HepG2 (cell line): ENCODE results near the gene DDIT4. TPM values are rescaled to one million over a fixed set of nuclear protein-coding genes. Genes with fewer than 3 reads are reported as not detected.

Source experiments
- ATAC-seq: fragments of 200-7000 bp; cut with Tn5 transposase; 3 replicates; pipeline ENCODE4 v1.9.1; 2020; ENCODE audit warnings: mild to moderate bottlenecking, moderate library complexity
- BruUV-seq: library from RNA; stranded (reverse); fragments of 400-500 nt; replicated peaks from 2 replicates; lab custom pipeline; 2021; lab: Mats Ljungman, UMichigan
- CTCF ChIA-PET: fragments of 300-600 bp; formaldehyde crosslinking; extraction: SDS; loops from one replicate; lab custom pipeline; 2021; ENCODE audit warnings: low total read pairs, inconsistent platforms, low intra/inter-chr PET ratio; lab: Yijun Ruan, JAX
- POLR2A ChIA-PET: fragments of 350-600 bp; sonication (Branson Sonifier 250); formaldehyde crosslinking; loops from one replicate; lab custom pipeline; 2020; ENCODE audit warnings: antibody characterized with exemption, inconsistent platforms; lab: Yijun Ruan, JAX
- DNase-seq: peaks from one replicate; pipeline ENCODE4 v3.0.0-alpha.2; 2015; ENCODE audit warnings: low spot score
- FAIRE-seq: peaks from 3 replicates; lab custom pipeline; 2011; peaks lifted over from hg19 to GRCh38; lab: Jason Lieb, UNC
- H2AFZ ChIP-seq: one replicate; pipeline ENCODE4 v1.6.1; 2011; ENCODE audit warnings: low read length, inconsistent platforms
- H3K27ac ChIP-seq: fragments of 300-600 bp; 3 replicates; pipeline ENCODE4 v1.8.0; 2011; ENCODE audit warnings: mixed run types, mild to moderate bottlenecking, mixed read lengths, low read length, inconsistent platforms; ENCODE audit not compliant: insufficient read depth; ENCODE audit errors: extremely low read length
- H3K27me3 ChIP-seq, 2 experiments: fragments of 200-600 bp in 1 of 2; 2 replicates in 1 of 2; 3 replicates in 1 of 2; pipeline versions ENCODE4 v1.6.0 to v1.8.0; 2011; ENCODE audit warnings: low read length in 2 of 2, mild to moderate bottlenecking in 2 of 2, moderate library complexity in 2 of 2, inconsistent platforms in 1 of 2; ENCODE audit not compliant: insufficient read depth in 2 of 2, control insufficient read depth in 1 of 2
- H3K36me3 ChIP-seq, 2 experiments: fragments of 200-600 bp in 1 of 2; replicated peaks in 1 of 2; 2 replicates in 1 of 2; 3 replicates in 1 of 2; pipeline versions ENCODE4 v1.5.1 to v1.8.0; 2011; ENCODE audit warnings: low read length in 2 of 2, inconsistent platforms in 1 of 2; ENCODE audit not compliant: insufficient read depth in 2 of 2, control insufficient read depth in 1 of 2
- H3K4me1 ChIP-seq: 2 replicates; pipeline ENCODE4 v1.5.1; 2012; ENCODE audit warnings: low read length, inconsistent platforms; ENCODE audit not compliant: insufficient read depth
- H3K4me2 ChIP-seq: 2 replicates; pipeline ENCODE4 v1.6.0; 2011; ENCODE audit warnings: low read depth, low read length, inconsistent platforms
- H3K4me3 ChIP-seq, 3 experiments: fragments of 200-600 bp in 1 of 3; sonication (generic), shearing (Covaris generic) in 1 of 3; replicated peaks in 1 of 3; 2 replicates each; pipeline ENCODE4 v1.5.1; 2011 to 2016; ENCODE audit warnings: low read length in 3 of 3, inconsistent platforms in 2 of 3, low read depth in 2 of 3, mild to moderate bottlenecking in 2 of 3, control low read depth in 1 of 3, mixed read lengths in 1 of 3; ENCODE audit not compliant: insufficient read depth in 1 of 3
- H3K79me2 ChIP-seq: one replicate; pipeline ENCODE4 v1.6.1; 2011; ENCODE audit warnings: low read length, inconsistent platforms; ENCODE audit not compliant: insufficient read depth
- H3K9ac ChIP-seq: 2 replicates; pipeline ENCODE4 v1.6.0; 2011; ENCODE audit warnings: mild to moderate bottlenecking, low read depth, low read length, inconsistent platforms; ENCODE audit not compliant: insufficient read depth
- H3K9me3 ChIP-seq: 2 replicates; pipeline ENCODE4 v1.5.1; 2012; ENCODE audit warnings: mild to moderate bottlenecking, low read length
- H4K20me1 ChIP-seq: 2 replicates; pipeline ENCODE4 v1.6.0; 2011; ENCODE audit warnings: inconsistent platforms, mild to moderate bottlenecking, low read length, moderate library complexity; ENCODE audit not compliant: insufficient read depth
- ASH2L ChIP-seq: fragments of 300-600, 200-600 bp; sonication (generic); IDR thresholded peaks from 2 replicates; pipeline ENCODE4 v1.7.0; 2017; ENCODE audit warnings: low read depth, mild to moderate bottlenecking, moderate library complexity, mixed read lengths, low read length; ENCODE audit not compliant: insufficient read length
- CREB1 ChIP-seq, 2 experiments: fragments of 450-650 bp in 1 of 2; IDR thresholded peaks; 2 replicates each; pipeline ENCODE4 v1.6.1; 2016 to 2017; ENCODE audit warnings: control low read depth in 1 of 2, mild to moderate bottlenecking in 1 of 2, missing compliant biosample characterization in 1 of 2, missing genetic modification characterization in 1 of 2
- FOXJ3 ChIP-seq: sonication (generic); formaldehyde crosslinking; IDR thresholded peaks from 2 replicates; pipeline ENCODE4 v1.4.0; 2020; ENCODE audit warnings: missing genetic modification reagents, mild to moderate bottlenecking, borderline replicate concordance
- ISX ChIP-seq: sonication (generic); formaldehyde crosslinking; conservative IDR thresholded peaks from 2 replicates; pipeline ENCODE4 v1.5.0; 2020; ENCODE audit warnings: missing genetic modification reagents
- SMC3 ChIP-seq: IDR thresholded peaks from 2 replicates; pipeline ENCODE4 v1.6.1; 2011; ENCODE audit warnings: low read length, improper control_type of control experiment
- SP4 ChIP-seq: sonication (generic); formaldehyde crosslinking; IDR thresholded peaks from 2 replicates; pipeline ENCODE4 v1.8.1; 2023; ENCODE audit warnings: mild to moderate bottlenecking, missing genetic modification reagents
- XRCC5 ChIP-seq: fragments of 200-400 bp; formaldehyde crosslinking; optimal IDR thresholded peaks from 2 replicates; pipeline ENCODE3; 2017; ENCODE audit warnings: mild to moderate bottlenecking, low read length
- ZHX2 ChIP-seq, 2 experiments: sonication (generic) in 1 of 2; formaldehyde crosslinking in 1 of 2; IDR thresholded peaks; 2 replicates each; pipeline versions ENCODE4 v1.6.1 to v1.9.0; 2014 to 2022; ENCODE audit warnings: antibody characterized with exemption in 1 of 2, borderline replicate concordance in 1 of 2, inconsistent platforms in 1 of 2, low read depth in 1 of 2, missing genetic modification reagents in 1 of 2
- ZIK1 ChIP-seq: sonication (generic); formaldehyde crosslinking; IDR thresholded peaks from 2 replicates; pipeline ENCODE4 v1.5.0; 2020; ENCODE audit warnings: mild to moderate bottlenecking, low read depth, missing genetic modification reagents, borderline replicate concordance
- ZNF232 ChIP-seq: sonication (generic); formaldehyde crosslinking; IDR thresholded peaks from 2 replicates; pipeline ENCODE4 v1.4.0; 2020; ENCODE audit warnings: missing genetic modification reagents, borderline replicate concordance
- ZNF382 ChIP-seq: sonication (generic); formaldehyde crosslinking; IDR thresholded peaks from 2 replicates; pipeline ENCODE4 v1.5.0; 2020; ENCODE audit warnings: missing genetic modification reagents, mild to moderate bottlenecking, borderline replicate concordance
- WGBS: methylation state at CpG from one replicate; pipeline ENCODE4 v1.1.6; 2017; ENCODE audit warnings: low lambda C conversion rate; 5-methylcytosine and 5-hydroxymethylcytosine counted together
- in situ Hi-C: cut with HindIII; loops from 2 replicates; pipeline ENCODE4 v1.10.0; 2017; ENCODE audit warnings: low pct_unique_long_range_greater_than_20kb; ENCODE audit not compliant: extremely low pct_ligation_motif_present
- intact Hi-C: fragments of 100-400 bp; cut with micrococcal nuclease; formaldehyde crosslinking; loops from one replicate; pipeline ENCODE4 v1.10.0; 2022; ENCODE audit not compliant: unreplicated experiment
- polyA plus RNA-seq, 8 experiments: library from polyadenylated mRNA; depleted of rRNA in 3 of 8; stranded (reverse) in 7 of 8; unstranded in 1 of 8; fragments of >200 nt; fragmentation: Illumina TruSeq in 4 of 8; extraction: Trizol in 4 of 8; gene quantifications; 2 replicates each; pipeline versions ENCODE4 v1.2.1 to v1.2.3, GENCODE V29; 2011 to 2016; ENCODE audit warnings: low read depth in 4 of 8, missing spikeins in 1 of 8, mixed read lengths in 1 of 8; ENCODE audit not compliant: insufficient read depth in 1 of 8
- total RNA-seq, 5 experiments: library from RNA; depleted of rRNA; stranded (reverse); fragments of >200 nt; fragmentation: Illumina TruSeq; extraction: Trizol; gene quantifications; 2 replicates each; pipeline ENCODE4 v1.2.3, GENCODE V29; 2016; ENCODE audit warnings: low read depth in 1 of 5

Gene DDIT4
- total and polyA plus RNA-seq, 2 of the 13 experiments (the other 11 are each of a cell fraction or from before 2014, with no cell fraction given): 35.6 to 40.7 TPM

GRCh38 chr10:72315054-72315453 lies 41.3 kb downstream of the DDIT4 start:
- ATAC-seq (no peak), FAIRE-seq (no peak), DNase-seq (no peak)
- Histone ChIP-seq H3K9ac (no peak overlapping the region), H3K4me2 (peak overlapping the region; percentile 33), H3K4me3 (no peak overlapping the region), H3K79me2 (no peaks in the 10 kb centered on the region), H3K9me3 (no peaks in the 10 kb centered on the region), H2AFZ (no peak overlapping the region), H3K36me3 (no peaks in the 10 kb centered on the region), H3K27ac (no peak overlapping the region), H3K27me3 (no peaks in the 10 kb centered on the region), H4K20me1 (no peaks in the 10 kb centered on the region), H3K4me1 (peaks cover 74% of the 10 kb centered on the region)
- ChIA-PET POLR2A (interaction anchor here (3.2 to 8.1 kb wide), 2 partner anchors 9 to 40 kb away, joined by 45 to 168 read pairs; partner anchors contain the start of gene DDIT4), CTCF (no interaction called here)
- BruUV-seq: no TSS peak
- TF ChIP-seq ZNF232: no peak
- no peak for TF ChIP-seq ZIK1 (CRISPR knock-in tag)
- TF ChIP-seq ZHX2 (IDR thresholded peaks at IDR 0.05; ENCODE audit: low read depth): no peak
- TF ChIP-seq ZHX2 (CRISPR knock-in tag; IDR thresholded peaks at IDR 0.05; ENCODE audit: borderline replicate concordance): no peak
- no peak for TF ChIP-seq CREB1 (IDR thresholded peaks at IDR 0.05)
- TF ChIP-seq CREB1 (CRISPR knock-in tag; IDR thresholded peaks at IDR 0.05): no peak
- no peak for TF ChIP-seq FOXJ3 (CRISPR knock-in tag)
- no peak for TF ChIP-seq ASH2L
- TF ChIP-seq XRCC5: no peak
- TF ChIP-seq SP4 (CRISPR knock-in tag): no peak
- no peak for TF ChIP-seq ZNF382 (CRISPR knock-in tag)
- no peak for TF ChIP-seq ISX (CRISPR knock-in tag)
- TF ChIP-seq SMC3: no peak
- WGBS: 27% methylated on average over 7 of the region's 7 CpGs
- in situ Hi-C loops: no loop called here
- intact Hi-C loops: no loop called here
